Ovary (tissue), 9 donors: ENCODE data around the gene C5AR2. TPM values are rescaled to one million over a fixed set of nuclear protein-coding genes. Genes with fewer than 3 reads are reported as not detected.
"Not testable (repeated sequence)": the region's sequence is repeated elsewhere in the genome, so short reads cannot be mapped to it uniquely, and the experiment has no call there.

Experiments
- DNase-seq, 5 donors: peaks; one replicate each; pipeline ENCODE4 v3.0.0-alpha.2; 2019 to 2020
- H3K27ac ChIP-seq, 2 donors: fragments of 200-600 bp; one replicate each; pipeline versions ENCODE4 v1.5.1 to v1.8.0; 2019 to 2022
- H3K27me3 ChIP-seq: fragments of 200-600 bp; one replicate; pipeline ENCODE4 v1.8.0; 2022
- H3K36me3 ChIP-seq: fragments of 200-600 bp; sonication (generic); one replicate; pipeline ENCODE4 v1.5.1; 2019
- H3K4me1 ChIP-seq: one replicate; pipeline ENCODE4 v1.8.1; 2013; ENCODE audit warnings: mild to moderate bottlenecking, moderate library complexity; ENCODE audit not compliant: insufficient read depth
- H3K4me3 ChIP-seq: fragments of 200-600 bp; sonication (generic); one replicate; pipeline ENCODE4 v1.5.1; 2017
- H3K9me3 ChIP-seq, 2 donors: fragments of 200-600 bp in 1 of 2; sonication (generic) in 1 of 2; one replicate each; pipeline versions ENCODE4 v1.5.1 to v1.8.1; 2013 to 2019; ENCODE audit warnings: mild to moderate bottlenecking in 1 of 2, moderate library complexity in 1 of 2
- EP300 ChIP-seq: sonication (generic); formaldehyde crosslinking; IDR thresholded peaks from one replicate; pipeline ENCODE4 v1.6.1; 2017; ENCODE audit warnings: antibody characterized with exemption
- POLR2A ChIP-seq: fragments of 450-650 bp; IDR thresholded peaks from one replicate; pipeline ENCODE4 v1.6.1; 2017; ENCODE audit warnings: antibody characterized with exemption, mild to moderate bottlenecking, moderate library complexity
- WGBS, 3 donors: extraction: QIAGEN DNeasy Blood & Tissue Kit in 1 of 3; methylation state at CpG; one replicate each; pipeline versions ENCODE4 v1.1.5 to v1.1.7; 2013 to 2017; 5-methylcytosine and 5-hydroxymethylcytosine counted together
- intact Hi-C, 4 donors: fragments of 100-400 bp; cut with DNase I; formaldehyde crosslinking; loops; one replicate each; pipeline versions ENCODE4 v1.11.0 to v1.15.1; 2022 to 2023
- polyA plus RNA-seq, 2 donors: library from polyadenylated mRNA; stranded (reverse); fragments of 200-250 nt in 1 of 2; fragments of 350-450 nt in 1 of 2; fragmentation: Illumina TruSeq in 1 of 2; extraction: RNeasy Lipid Tissue Mini Kit (QIAGEN cat#74804) in 1 of 2; gene quantifications; one replicate each; pipeline ENCODE4 v1.2.3, GENCODE V29; 2013 to 2014
- total RNA-seq, 7 donors: library from RNA; depleted of rRNA in 2 of 7; stranded (reverse); fragments of >200 nt in 2 of 7; fragmentation: NEBNext Ultra II Directional in 3 of 7; extraction: Animal tissue kit (Norgen Biotek cat#: 25700) in 3 of 7; gene quantifications; one replicate each; pipeline versions ENCODE4 v1.1.0 to v1.2.4, GENCODE V29; 2016 to 2023
- TF ChIP-seq, protein P1 (sequence below), 3 donors: fragments of 450-650 bp in 2 of 3; fragments of 200-600 bp in 1 of 3; IDR thresholded peaks; one replicate each; pipeline versions ENCODE4 v1.5.1 to v1.8.0; 2016 to 2022; ENCODE audit warnings: antibody characterized with exemption in 3 of 3, mild to moderate bottlenecking in 1 of 3
- donor health status: DM: no; HTN: no; CAD: no; lungs with moderate emphysema.
- donor health status: DM: no; HTN: no; CAD: no.
- donor health status: Bipolar disorder and iron deficiency.
- donor health status: DM: yes; HTN: yes; CAD: no.
- donor health status: DM: no; HTN: no; CAD: no.
- donor health status: DM: yes; HTN: yes; CAD: no.

C5AR2 gene
- total and polyA plus RNA-seq, 9 donors, result 0.41 to 3.9 (median 1.2) TPM

DNA sequence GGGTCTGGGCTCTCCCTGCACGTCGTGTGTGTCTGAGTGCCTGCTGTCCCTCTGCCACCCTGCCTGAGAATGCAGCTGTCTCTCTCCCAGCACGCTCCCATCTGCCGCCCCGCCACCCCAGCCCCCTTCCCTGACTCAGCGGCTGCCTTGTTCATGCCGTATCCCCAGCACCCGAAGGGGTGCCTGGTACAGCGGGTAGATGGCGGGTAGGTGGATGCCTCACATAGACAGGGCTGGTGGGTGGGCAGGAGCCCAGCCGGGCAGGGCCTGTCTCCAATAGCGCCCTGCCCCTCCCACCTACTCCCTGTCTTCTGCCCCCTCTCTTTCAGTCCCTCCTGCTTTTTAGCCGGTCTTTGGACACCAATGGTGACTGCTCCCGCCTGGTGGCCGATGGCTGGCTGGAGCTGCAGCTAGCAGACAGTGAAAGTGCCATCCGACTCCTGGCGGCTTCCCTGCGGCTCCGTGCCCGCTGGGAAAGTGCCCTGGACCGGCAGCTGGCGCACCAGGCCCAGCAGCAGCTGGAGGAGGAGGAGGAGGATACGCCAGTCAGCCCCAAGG lies 47.5 kb downstream of the C5AR2 start:
- Histone ChIP-seq H3K36me3 (peaks cover 7% of the 10 kb centered on the region), H3K4me1 (no peaks in the 10 kb centered on the region), H3K27ac (no peak overlapping the region), H3K9me3 (no peaks in the 10 kb centered on the region), H3K4me3 (no peak overlapping the region), H3K27me3 (no peaks in the 10 kb centered on the region)
- TF ChIP-seq EP300, result no peak
- 84 to 89% (median 89%) methylated on average over 16 to 23 of the region's 23 CpGs for WGBS, 3 donors
- intact Hi-C loops, result no loop called here
- no peak for DNase-seq

DNA sequence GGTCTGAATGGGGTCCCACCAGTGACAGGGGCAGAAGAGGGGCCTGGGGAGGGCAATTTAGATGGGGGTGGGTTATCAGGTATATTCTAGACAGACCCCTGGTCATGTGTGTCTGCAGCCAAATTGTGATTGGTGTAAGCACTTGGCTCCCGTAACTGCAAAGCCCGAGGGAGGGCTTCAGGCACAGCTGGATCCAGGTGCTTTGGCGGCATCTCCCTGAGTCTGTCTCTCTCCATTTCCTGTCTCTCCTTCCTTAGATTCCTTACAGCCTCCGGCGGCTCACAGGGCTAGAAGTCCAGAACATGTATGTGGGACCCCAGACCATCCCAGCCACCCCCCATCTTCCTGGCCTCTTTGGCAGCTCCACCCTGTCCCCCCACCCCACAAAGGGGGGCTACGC lies 48.6 kb downstream of the C5AR2 start:
- Histone ChIP-seq H3K9me3 (no peaks in the 10 kb centered on the region), H3K4me1 (no peaks in the 10 kb centered on the region), H3K4me3 (no peak overlapping the region), H3K27ac (no peak overlapping the region), H3K36me3 (peaks cover 3% of the 10 kb centered on the region), H3K27me3 (no peaks in the 10 kb centered on the region)
- no peak for TF ChIP-seq POLR2A
- TF ChIP-seq, protein P1, sequence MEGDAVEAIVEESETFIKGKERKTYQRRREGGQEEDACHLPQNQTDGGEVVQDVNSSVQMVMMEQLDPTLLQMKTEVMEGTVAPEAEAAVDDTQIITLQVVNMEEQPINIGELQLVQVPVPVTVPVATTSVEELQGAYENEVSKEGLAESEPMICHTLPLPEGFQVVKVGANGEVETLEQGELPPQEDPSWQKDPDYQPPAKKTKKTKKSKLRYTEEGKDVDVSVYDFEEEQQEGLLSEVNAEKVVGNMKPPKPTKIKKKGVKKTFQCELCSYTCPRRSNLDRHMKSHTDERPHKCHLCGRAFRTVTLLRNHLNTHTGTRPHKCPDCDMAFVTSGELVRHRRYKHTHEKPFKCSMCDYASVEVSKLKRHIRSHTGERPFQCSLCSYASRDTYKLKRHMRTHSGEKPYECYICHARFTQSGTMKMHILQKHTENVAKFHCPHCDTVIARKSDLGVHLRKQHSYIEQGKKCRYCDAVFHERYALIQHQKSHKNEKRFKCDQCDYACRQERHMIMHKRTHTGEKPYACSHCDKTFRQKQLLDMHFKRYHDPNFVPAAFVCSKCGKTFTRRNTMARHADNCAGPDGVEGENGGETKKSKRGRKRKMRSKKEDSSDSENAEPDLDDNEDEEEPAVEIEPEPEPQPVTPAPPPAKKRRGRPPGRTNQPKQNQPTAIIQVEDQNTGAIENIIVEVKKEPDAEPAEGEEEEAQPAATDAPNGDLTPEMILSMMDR (IDR thresholded peaks at IDR 0.05), result no peak
- no peak for DNase-seq
- intact Hi-C loops, result no loop called here
- 62 to 83% (median 65%) methylated on average over 6 of the region's 6 CpGs for WGBS, 3 donors

DNA sequence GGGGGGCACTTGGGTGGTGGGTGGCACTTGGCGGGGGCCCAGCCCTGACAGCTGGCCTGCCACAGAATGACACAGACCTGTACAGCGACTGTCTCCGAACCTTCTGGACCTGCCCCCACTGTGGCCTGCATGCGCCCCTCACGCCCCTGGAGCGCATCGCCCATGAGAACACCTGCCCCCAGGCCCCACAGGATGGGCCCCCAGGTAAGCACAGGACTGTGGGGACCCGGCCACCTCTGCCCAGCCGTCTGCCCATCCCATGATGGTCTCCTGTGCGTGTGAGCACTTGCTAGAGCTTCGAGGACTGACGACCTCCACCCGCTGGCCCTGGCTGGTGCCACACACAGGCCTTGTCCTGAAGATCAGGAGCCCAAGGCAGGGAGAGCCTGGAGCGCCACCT lies 49.1 kb downstream of the C5AR2 start:
- H3K4me1 ChIP-seq, result no peaks in the 10 kb centered on the region
- intact Hi-C loops, result no loop called here
- WGBS, 3 donors, result 84 to 90% (median 89%) methylated on average over 12 to 14 of the region's 14 CpGs
- no peaks in the 10 kb centered on the region for H3K9me3 ChIP-seq
- H3K27ac ChIP-seq, result no peak overlapping the region
- H3K27me3 ChIP-seq, result no peaks in the 10 kb centered on the region
- no peak for DNase-seq
- H3K36me3 ChIP-seq, result no peaks in the 10 kb centered on the region
- H3K4me3 ChIP-seq, result no peak overlapping the region
- TF ChIP-seq POLR2A (no peak), EP300 (no peak)
- TF ChIP-seq, protein P1 (IDR thresholded peaks at IDR 0.05), result no peak

DNA sequence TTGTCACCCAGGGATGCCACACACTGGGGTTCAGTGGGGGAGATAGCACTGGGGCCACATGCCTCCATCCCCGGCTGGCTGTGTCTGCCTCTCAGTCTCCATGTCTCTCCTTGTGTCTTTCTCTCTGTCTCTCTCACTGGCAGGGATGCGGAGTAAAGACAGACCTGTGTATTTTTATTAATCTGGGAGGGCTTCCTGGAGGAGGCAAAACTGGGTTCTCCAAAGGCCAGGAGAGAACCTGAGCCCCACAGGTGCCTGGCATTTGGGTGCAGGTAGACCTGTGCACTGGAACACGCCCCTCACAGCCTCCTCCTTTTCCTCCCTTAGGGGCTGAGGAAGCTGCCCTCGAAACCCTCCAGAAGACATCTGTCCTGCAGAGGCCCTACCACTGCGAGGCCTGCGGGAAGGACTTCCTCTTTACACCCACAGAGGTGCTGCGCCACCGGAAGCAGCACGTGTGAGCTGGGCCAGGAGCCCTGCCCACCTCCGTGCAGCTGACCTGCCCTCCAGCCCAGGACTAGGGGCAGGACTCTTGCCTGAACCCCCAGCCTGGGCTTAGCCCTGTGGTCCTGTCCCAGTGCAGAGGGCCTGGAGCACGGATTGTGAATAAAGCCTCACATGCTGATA lies 49.8 kb downstream of the C5AR2 start:
- no peaks in the 10 kb centered on the region for H3K27me3 ChIP-seq
- 79 to 87% (median 85%) methylated on average over 7 to 11 of the region's 11 CpGs for WGBS, 3 donors
- no peaks in the 10 kb centered on the region for H3K9me3 ChIP-seq
- no peak overlapping the region for H3K27ac ChIP-seq
- no peak for DNase-seq
- no peak overlapping the region for H3K4me3 ChIP-seq
- TF ChIP-seq, protein P1 (IDR thresholded peaks at IDR 0.05), result no peak
- TF ChIP-seq POLR2A, result no peak
- TF ChIP-seq EP300, result no peak
- no peaks in the 10 kb centered on the region for H3K4me1 ChIP-seq
- intact Hi-C loops, result no loop called here
- no peaks in the 10 kb centered on the region for H3K36me3 ChIP-seq

DNA sequence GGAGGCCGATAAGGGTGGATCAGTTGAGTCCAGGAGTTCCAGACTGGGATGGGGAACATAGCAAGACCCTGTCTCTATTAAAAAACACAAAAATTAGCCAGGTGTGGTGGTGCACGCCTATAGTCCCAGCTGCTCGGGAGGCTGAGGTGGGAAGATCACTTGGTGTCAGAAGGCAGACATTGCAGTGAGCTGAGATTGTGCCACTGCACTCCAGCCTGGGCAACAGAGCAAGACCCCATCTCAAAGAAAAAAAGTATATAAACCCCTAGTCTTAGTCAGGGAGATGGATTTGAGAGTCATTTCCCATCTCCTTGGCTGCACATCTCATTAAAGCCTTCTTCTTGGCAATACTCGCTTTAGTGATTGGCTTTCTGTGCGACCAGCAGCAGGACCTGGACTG lies 51.9 kb downstream of the C5AR2 start:
- H3K4me3 ChIP-seq, DNase-seq, H3K27me3 ChIP-seq, H3K9me3 ChIP-seq, H3K27ac ChIP-seq, H3K4me1 ChIP-seq, H3K36me3 ChIP-seq, intact Hi-C loops: not testable (repeated sequence)
- WGBS, 3 donors, result 65 to 77% (median 69%) methylated on average over 5 of the region's 5 CpGs

DNA sequence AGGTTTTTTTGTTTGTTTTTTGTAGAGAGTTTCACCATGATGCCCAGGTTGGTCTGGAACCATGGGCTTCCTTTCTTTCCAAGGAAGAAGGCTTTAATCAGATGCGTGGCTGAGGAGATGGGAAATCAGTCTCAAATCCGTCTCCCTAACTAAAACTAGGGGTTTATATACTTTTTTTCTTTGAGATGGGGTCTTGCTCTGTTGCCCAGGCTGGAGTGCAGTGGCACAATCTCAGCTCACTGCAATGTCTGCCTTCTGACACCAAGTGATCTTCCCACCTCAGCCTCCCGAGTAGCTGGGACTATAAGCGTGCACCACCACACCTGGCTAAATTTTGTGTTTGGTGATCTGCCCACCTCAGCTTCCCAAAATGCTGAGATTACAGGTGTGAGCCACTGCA lies 52.6 kb downstream of the C5AR2 start:
- H3K27me3 ChIP-seq, intact Hi-C loops, H3K9me3 ChIP-seq, DNase-seq, H3K36me3 ChIP-seq, H3K4me3 ChIP-seq, H3K27ac ChIP-seq, H3K4me1 ChIP-seq: not testable (repeated sequence)
- 66 to 87% (median 73%) methylated on average over 4 of the region's 4 CpGs for WGBS, 3 donors

DNA sequence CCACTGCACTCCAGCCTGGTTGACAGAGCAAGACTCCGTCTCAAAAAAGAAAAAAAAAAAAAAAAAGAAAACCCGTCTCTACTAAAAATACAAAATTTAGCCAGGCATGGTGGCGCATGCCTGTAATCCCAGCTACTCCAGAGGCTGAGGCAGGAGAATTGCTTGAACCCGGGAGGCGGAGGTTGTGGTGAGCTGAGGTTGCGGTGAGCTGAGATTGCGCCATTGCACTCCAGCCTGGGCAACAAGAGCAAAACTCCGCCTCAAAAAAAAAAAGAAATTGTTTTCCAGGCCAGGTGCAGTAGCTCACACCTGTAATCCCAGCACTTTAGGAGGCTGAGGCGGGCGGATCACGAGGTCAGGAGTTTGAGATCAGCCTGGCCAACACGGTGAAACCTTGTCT lies 54.6 kb downstream of the C5AR2 start:
- H3K9me3 ChIP-seq, intact Hi-C loops, DNase-seq, H3K36me3 ChIP-seq, H3K27ac ChIP-seq, H3K27me3 ChIP-seq, H3K4me1 ChIP-seq, H3K4me3 ChIP-seq: not testable (repeated sequence)
- WGBS, 3 donors, result 81 to 83% (median 82%) methylated on average over 12 of the region's 12 CpGs

DNA sequence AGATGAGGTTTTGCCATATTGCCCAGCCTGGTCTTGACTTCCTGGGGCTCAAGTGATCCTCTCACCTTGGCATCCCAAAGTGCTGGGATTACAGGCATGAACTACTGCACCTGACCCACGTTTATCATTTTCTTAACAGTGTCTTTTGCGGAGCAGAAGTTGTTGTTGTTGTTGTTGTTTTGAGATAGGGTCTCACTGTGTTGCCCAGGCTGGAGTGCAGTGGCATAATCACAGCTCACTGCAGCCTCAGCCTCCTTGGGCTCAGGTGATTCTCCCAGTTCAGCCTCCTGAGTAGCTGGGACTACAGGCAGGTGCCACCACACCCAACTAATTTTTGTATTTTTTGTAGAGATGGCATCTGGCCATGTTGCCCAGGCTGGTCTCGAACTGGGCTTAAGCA lies 55.6 kb downstream of the C5AR2 start:
- 61 to 86% (median 69%) methylated on average over 3 of the region's 3 CpGs for WGBS, 3 donors

DNA sequence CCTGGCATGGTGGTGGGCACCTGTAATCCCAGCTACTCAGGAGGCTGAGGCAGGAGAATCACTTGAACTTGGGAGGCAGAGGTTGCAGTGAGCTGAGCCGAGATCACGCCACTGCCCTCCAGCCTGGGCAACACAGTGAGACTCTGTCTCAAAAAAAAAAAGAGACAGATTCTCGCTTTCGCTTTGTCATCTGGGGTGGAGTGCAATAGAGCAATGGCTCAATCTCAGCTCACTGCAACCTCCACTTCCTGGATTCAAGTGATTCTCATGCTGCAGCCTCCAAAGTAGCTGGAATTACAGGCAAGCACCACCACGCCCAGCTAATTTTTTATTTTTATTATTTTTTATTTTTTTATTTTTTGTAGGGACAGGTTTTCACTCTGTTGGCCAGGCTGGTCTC lies 56.7 kb downstream of the C5AR2 start:
- H3K9me3 ChIP-seq, DNase-seq, H3K4me3 ChIP-seq, intact Hi-C loops, H3K4me1 ChIP-seq, H3K27me3 ChIP-seq, H3K36me3 ChIP-seq, H3K27ac ChIP-seq: not testable (repeated sequence)
- WGBS, 3 donors, result 89 to 91% (median 91%) methylated on average over 5 of the region's 5 CpGs

More for the DNA sequence above, 55.6 kb downstream of the C5AR2 start:
- H3K4me1 ChIP-seq, H3K4me3 ChIP-seq, H3K27me3 ChIP-seq, H3K36me3 ChIP-seq, intact Hi-C loops, DNase-seq, H3K9me3 ChIP-seq, H3K27ac ChIP-seq: not testable (repeated sequence)
